Endothelial cell of umbilical vein (primary cell): ENCODE data around the gene TTLL10. TPM values are rescaled to one million over a fixed set of nuclear protein-coding genes. Genes with fewer than 3 reads are reported as not detected.

ENCODE experiments used
- BruUV-seq: library from RNA; stranded (reverse); fragments of 400-500 nt; replicated peaks from 2 replicates; lab custom pipeline; 2021; lab: Mats Ljungman, UMichigan
- CTCF ChIA-PET: fragments of 300-600, 350-600 bp; sonication (Branson Sonifier 250); formaldehyde crosslinking; loops from one replicate; lab custom pipeline; 2021; ENCODE audit warnings: antibody characterized with exemption, inconsistent platforms; lab: Charles Lee
- POLR2A ChIA-PET: fragments of 300-600, 350-600 bp; sonication (Branson Sonifier 250); formaldehyde crosslinking; loops from one replicate; lab custom pipeline; 2021; ENCODE audit warnings: antibody characterized with exemption, inconsistent platforms; lab: Charles Lee
- DNase-seq: peaks from one replicate; pipeline ENCODE4 v3.0.0-alpha.2; 2011; ENCODE audit warnings: low read depth, low spot score
- FAIRE-seq: peaks from 2 replicates; lab custom pipeline; 2011; peaks lifted over from hg19 to GRCh38; lab: Jason Lieb, UNC
- H2AFZ ChIP-seq: 2 replicates; pipeline ENCODE4 v1.6.0; 2012; ENCODE audit warnings: low read depth, low read length, control low read depth, inconsistent platforms
- H3K27ac ChIP-seq: 2 replicates; pipeline ENCODE4 v1.5.1; 2011; ENCODE audit warnings: low read depth, mild to moderate bottlenecking, control low read depth, low read length, moderate library complexity; ENCODE audit not compliant: insufficient read depth
- H3K27me3 ChIP-seq, 2 experiments: 2 replicates each; pipeline versions ENCODE4 v1.6.0 to v1.6.1; 2011; ENCODE audit warnings: low read length in 2 of 2, mixed read lengths in 1 of 2; ENCODE audit not compliant: control insufficient read depth in 2 of 2, insufficient read depth in 2 of 2
- H3K36me3 ChIP-seq, 2 experiments: 2 replicates in 1 of 2; 3 replicates in 1 of 2; pipeline ENCODE4 v1.5.1; 2011; ENCODE audit warnings: low read length in 2 of 2, mild to moderate bottlenecking in 1 of 2, moderate library complexity in 1 of 2; ENCODE audit not compliant: control insufficient read depth in 2 of 2, insufficient read depth in 2 of 2; ENCODE audit errors: extremely low read depth in 1 of 2
- H3K4me1 ChIP-seq: 3 replicates; pipeline ENCODE4 v1.5.1; 2011; ENCODE audit warnings: mild to moderate bottlenecking, low read length; ENCODE audit not compliant: control insufficient read depth, insufficient read depth; ENCODE audit errors: extremely low read depth
- H3K4me2 ChIP-seq: 2 replicates; pipeline ENCODE4 v1.6.1; 2011; ENCODE audit warnings: low read length, control low read depth, mixed read lengths; ENCODE audit not compliant: insufficient read depth
- H3K4me3 ChIP-seq, 3 experiments: fragments of 200-600 bp in 1 of 3; sonication (generic), shearing (Covaris generic) in 1 of 3; replicated peaks in 1 of 3; 2 replicates each; pipeline ENCODE4 v1.5.1; 2011 to 2016; ENCODE audit warnings: control low read depth in 3 of 3, low read length in 3 of 3, mild to moderate bottlenecking in 2 of 3, inconsistent platforms in 1 of 3, low read depth in 1 of 3, moderate library complexity in 1 of 3; ENCODE audit not compliant: insufficient read depth in 1 of 3
- H3K79me2 ChIP-seq: 2 replicates; pipeline ENCODE4 v1.6.0; 2012; ENCODE audit warnings: low read length, inconsistent platforms; ENCODE audit not compliant: control insufficient read depth, insufficient read depth
- H3K9ac ChIP-seq: replicated peaks from 2 replicates; pipeline ENCODE3; 2011; ENCODE audit warnings: low read length, control low read depth; ENCODE audit not compliant: insufficient read depth; ENCODE audit errors: extremely low read depth
- H3K9me1 ChIP-seq: replicated peaks from 3 replicates; pipeline ENCODE4 v1.6.0; 2011; ENCODE audit warnings: mild to moderate bottlenecking, low read length; ENCODE audit not compliant: control insufficient read depth, insufficient read depth; ENCODE audit errors: extremely low read depth
- H3K9me3 ChIP-seq: replicated peaks from 2 replicates; pipeline ENCODE4 v1.5.1; 2012; ENCODE audit warnings: low read length, inconsistent platforms; ENCODE audit not compliant: control insufficient read depth, insufficient read depth
- H4K20me1 ChIP-seq: replicated peaks from 2 replicates; pipeline ENCODE3; 2011; ENCODE audit warnings: mild to moderate bottlenecking, low read length; ENCODE audit not compliant: control insufficient read depth, insufficient read depth; ENCODE audit errors: extremely low read depth
- EZH2 ChIP-seq: IDR thresholded peaks from 2 replicates; pipeline ENCODE4 v1.6.1; 2012; ENCODE audit warnings: borderline replicate concordance, low read depth, mild to moderate bottlenecking, moderate library complexity, low read length, inconsistent platforms; ENCODE audit not compliant: severe bottlenecking
- FOS ChIP-seq: IDR thresholded peaks from 2 replicates; pipeline ENCODE4 v1.6.1; 2011; ENCODE audit warnings: mild to moderate bottlenecking, low read length, moderate library complexity, borderline replicate concordance; ENCODE audit not compliant: insufficient read depth
- GATA2 ChIP-seq: IDR thresholded peaks from 2 replicates; pipeline ENCODE4 v1.7.0; 2011; ENCODE audit warnings: low read depth, mild to moderate bottlenecking, moderate library complexity, mixed read lengths, low read length; ENCODE audit not compliant: insufficient read length, insufficient read depth
- MAX ChIP-seq: IDR thresholded peaks from 2 replicates; pipeline ENCODE4 v1.6.1; 2011; ENCODE audit not compliant: insufficient read depth, insufficient read length
- POLR2A ChIP-seq: IDR thresholded peaks from 2 replicates; pipeline ENCODE4 v1.6.1; 2012; ENCODE audit warnings: low read depth, mild to moderate bottlenecking, control low read depth, low read length
- POLR2AphosphoS5 ChIP-seq: IDR thresholded peaks from 2 replicates; pipeline ENCODE4 v1.6.1; 2012; ENCODE audit warnings: low read depth, mild to moderate bottlenecking, control low read depth, low read length, moderate library complexity; ENCODE audit not compliant: insufficient read depth
- dilution Hi-C: fragments of 300-500 bp; cut with MboI; formaldehyde crosslinking; loops from one replicate; pipeline ENCODE4 v1.15.0; 2019; ENCODE audit warnings: low sequenced_read_pairs; ENCODE audit not compliant: extremely low pct_ligation_motif_present
- intact Hi-C: fragments of 100-400 bp; cut with micrococcal nuclease; formaldehyde crosslinking; loops from one replicate; pipeline ENCODE4 v1.10.0; 2022
- polyA plus RNA-seq, 4 experiments: library from polyadenylated mRNA; depleted of rRNA in 3 of 4; stranded (reverse) in 3 of 4; unstranded in 1 of 4; fragments of >200 nt; gene quantifications; 2 replicates each; pipeline versions ENCODE4 v1.2.1 to v1.2.3, GENCODE V29; 2011 to 2012; ENCODE audit warnings: missing spikeins in 1 of 4
- total RNA-seq: library from RNA; stranded (reverse); gene quantifications from 2 replicates; pipeline ENCODE4 v1.2.3, GENCODE V29; 2021
- TF ChIP-seq, protein P1 (sequence below), 2 donors: IDR thresholded peaks; 1 replicate in 1 of 2; 2 replicates in 1 of 2; pipeline ENCODE4 v1.5.1; 2011; ENCODE audit warnings: low read length in 2 of 2, mild to moderate bottlenecking in 2 of 2, moderate library complexity in 2 of 2, control low read depth in 1 of 2, inconsistent platforms in 1 of 2, low read depth in 1 of 2; ENCODE audit not compliant: insufficient read depth in 1 of 2; ENCODE audit errors: extremely low read depth in 1 of 2

The TTLL10 gene
- total and polyA plus RNA-seq, 2 donors (not counting 3 experiments of a cell fraction or from before 2014, with no cell fraction given) = not detected

DNA sequence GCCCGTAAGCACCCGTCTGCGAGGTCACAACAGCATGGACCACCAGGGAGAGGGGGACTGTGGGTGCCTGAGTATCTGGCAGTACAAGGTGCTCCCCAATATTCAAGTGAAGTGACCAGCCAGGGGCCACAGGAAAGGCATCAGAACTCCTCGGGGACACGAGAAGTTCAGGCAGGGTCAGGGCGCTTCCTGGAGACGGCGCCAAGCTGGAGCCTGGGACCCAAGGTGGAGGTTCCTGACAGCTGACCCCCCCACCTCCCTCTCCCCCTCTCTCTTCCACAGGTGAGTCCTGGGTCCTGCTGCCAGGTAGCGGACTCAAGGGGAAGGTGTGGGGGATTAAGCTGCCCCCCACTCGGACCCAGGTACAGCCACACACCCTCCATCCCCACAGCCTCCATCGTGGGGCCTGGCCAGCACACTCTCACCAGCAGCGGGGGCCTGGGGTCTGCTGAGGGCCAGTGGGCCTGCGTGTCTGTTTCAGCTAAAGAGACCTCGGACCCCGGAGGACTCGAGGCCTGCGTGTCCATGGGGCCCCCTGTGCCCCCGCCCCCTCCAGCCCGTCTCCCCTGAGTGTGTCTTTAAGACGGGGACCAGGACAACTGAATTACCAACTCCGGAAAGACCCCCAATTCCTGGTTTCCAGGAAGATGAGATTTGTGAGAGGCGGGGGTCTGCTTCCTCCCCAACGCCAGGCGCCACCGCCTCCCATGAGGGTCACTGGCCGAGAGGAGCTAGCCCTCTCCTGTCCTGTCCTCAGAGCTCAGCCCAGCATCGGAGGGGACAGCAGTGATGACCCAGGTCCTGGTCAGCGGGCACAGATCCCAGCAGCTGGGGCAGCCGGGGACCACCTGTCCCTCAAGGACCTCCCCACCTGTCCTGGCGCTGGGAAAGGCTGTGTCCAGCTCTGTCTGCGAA is 26.5 kb downstream of the TTLL10 start:
- no peak overlapping the region for H2AFZ ChIP-seq
- no peaks in the 10 kb centered on the region for H4K20me1 ChIP-seq
- dilution Hi-C loops (no loop called here), intact Hi-C loops (no loop called here)
- no peaks in the 10 kb centered on the region for H3K9me1 ChIP-seq
- H3K4me3 ChIP-seq = no peak overlapping the region
- no peaks in the 10 kb centered on the region for H3K4me1 ChIP-seq
- H3K9me3 ChIP-seq = no peaks in the 10 kb centered on the region
- ChIA-PET POLR2A (interaction anchor here (0.5 kb wide), 1 partner anchor 14 kb away, joined by 3 read pairs; no protein-coding TSS in a partner anchor), CTCF (no interaction called here)
- H3K79me2 ChIP-seq = no peaks in the 10 kb centered on the region
- no peaks in the 10 kb centered on the region for H3K36me3 ChIP-seq
- no peak overlapping the region for H3K4me2 ChIP-seq
- BruUV-seq = no TSS peak
- TF ChIP-seq, protein P1, sequence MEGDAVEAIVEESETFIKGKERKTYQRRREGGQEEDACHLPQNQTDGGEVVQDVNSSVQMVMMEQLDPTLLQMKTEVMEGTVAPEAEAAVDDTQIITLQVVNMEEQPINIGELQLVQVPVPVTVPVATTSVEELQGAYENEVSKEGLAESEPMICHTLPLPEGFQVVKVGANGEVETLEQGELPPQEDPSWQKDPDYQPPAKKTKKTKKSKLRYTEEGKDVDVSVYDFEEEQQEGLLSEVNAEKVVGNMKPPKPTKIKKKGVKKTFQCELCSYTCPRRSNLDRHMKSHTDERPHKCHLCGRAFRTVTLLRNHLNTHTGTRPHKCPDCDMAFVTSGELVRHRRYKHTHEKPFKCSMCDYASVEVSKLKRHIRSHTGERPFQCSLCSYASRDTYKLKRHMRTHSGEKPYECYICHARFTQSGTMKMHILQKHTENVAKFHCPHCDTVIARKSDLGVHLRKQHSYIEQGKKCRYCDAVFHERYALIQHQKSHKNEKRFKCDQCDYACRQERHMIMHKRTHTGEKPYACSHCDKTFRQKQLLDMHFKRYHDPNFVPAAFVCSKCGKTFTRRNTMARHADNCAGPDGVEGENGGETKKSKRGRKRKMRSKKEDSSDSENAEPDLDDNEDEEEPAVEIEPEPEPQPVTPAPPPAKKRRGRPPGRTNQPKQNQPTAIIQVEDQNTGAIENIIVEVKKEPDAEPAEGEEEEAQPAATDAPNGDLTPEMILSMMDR (IDR thresholded peaks at IDR 0.05; ENCODE audit: extremely low read depth in 1 of 2, insufficient read depth in 1 of 2, low read depth in 1 of 2, low read length in 2 of 2) = no peak
- TF ChIP-seq EZH2 = no peak
- no peak for TF ChIP-seq FOS
- no peak for TF ChIP-seq POLR2A
- no peak for TF ChIP-seq MAX
- no peak for TF ChIP-seq POLR2AphosphoS5
- no peak for TF ChIP-seq GATA2
- no peak overlapping the region for H3K9ac ChIP-seq
- FAIRE-seq (no peak), DNase-seq (no peak)
- no peak overlapping the region for H3K27ac ChIP-seq
- peaks cover 0 to 1% of the 10 kb centered on the region in 2 experiments for H3K27me3 ChIP-seq
